ENCODE results near the gene PARD3.
A peak's percentile ranks its signal among the peaks of the same experiment; 100 is the strongest.

The PARD3 gene

DNA sequence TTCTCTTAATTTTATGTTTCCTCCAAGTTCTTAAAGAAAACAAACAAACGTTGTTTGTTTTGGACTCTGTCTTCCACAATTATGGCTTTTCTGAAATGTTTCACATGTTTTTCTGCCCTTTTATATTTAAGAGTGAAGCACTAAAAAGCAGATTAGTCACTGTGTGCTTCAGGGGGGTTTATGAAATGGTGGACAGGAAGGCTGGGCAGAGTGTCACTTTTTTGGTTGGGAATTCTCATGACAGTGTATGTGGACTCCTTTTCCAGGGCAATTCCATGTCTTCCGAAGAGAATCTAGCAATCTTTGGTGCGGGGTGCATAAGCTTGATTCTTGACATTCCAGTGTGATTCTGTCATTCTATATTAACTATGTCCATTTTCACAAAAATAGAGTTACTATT, 669.4 kb downstream of the PARD3 start:
- Histone ChIP-seq H3K9me3 (ENCODE audit: insufficient read depth, low read depth, low read length) (no peaks in the 10 kb centered on the region), H3K36me3 (ENCODE audit: control insufficient read depth in 1 of 2, insufficient read depth in 2 of 2, low read length in 2 of 2) (no peaks in the 10 kb centered on the region), H4K91ac (ENCODE audit: low read depth, low read length) (no peak overlapping the region), H4K12ac (ENCODE audit: low read depth, low read length) (no peak overlapping the region), H3K23ac (ENCODE audit: low read length) (no peak overlapping the region), H2AK5ac (ENCODE audit: low read length) (no peak overlapping the region), H4K8ac (ENCODE audit: low read depth, low read length) (no peak overlapping the region), H2BK5ac (ENCODE audit: low read depth, low read length, poor library complexity) (no peak overlapping the region), H3K4me1 (ENCODE audit: control insufficient read depth in 1 of 2, insufficient read depth in 2 of 2, low read length in 2 of 2) (no peaks in the 10 kb centered on the region), H2BK120ac (ENCODE audit: insufficient read depth, low read length, poor library complexity) (no peak overlapping the region), H3K18ac (ENCODE audit: low read length) (no peak overlapping the region), H3K4me2 (ENCODE audit: low read length) (no peak overlapping the region), H2BK12ac (ENCODE audit: low read length) (no peak overlapping the region), H3K4ac (ENCODE audit: low read depth, low read length) (no peak overlapping the region), H3K79me1 (ENCODE audit: low read length) (no peaks in the 10 kb centered on the region), H3K9ac (ENCODE audit: low read length) (no peak overlapping the region), H3K79me2 (ENCODE audit: control insufficient read depth, insufficient read depth, low read length, poor library complexity) (no peaks in the 10 kb centered on the region), H3K27me3 (ENCODE audit: insufficient read depth, low read length) (no peaks in the 10 kb centered on the region), H2AFZ (ENCODE audit: insufficient read depth, low read length, poor library complexity) (no peak overlapping the region), H3K27ac (ENCODE audit: low read depth, low read length) (no peak overlapping the region), H3K14ac (ENCODE audit: low read length) (no peak overlapping the region), H3K4me3 (ENCODE audit: low read depth, low read length) (no peak overlapping the region)
- WGBS (ENCODE audit: extremely low coverage, insufficient coverage, insufficient read length) = no CpG with 5 or more reads among the region's 3 CpGs
- peak in 1 of 2 donors; percentile 19 for DNase-seq

DNA sequence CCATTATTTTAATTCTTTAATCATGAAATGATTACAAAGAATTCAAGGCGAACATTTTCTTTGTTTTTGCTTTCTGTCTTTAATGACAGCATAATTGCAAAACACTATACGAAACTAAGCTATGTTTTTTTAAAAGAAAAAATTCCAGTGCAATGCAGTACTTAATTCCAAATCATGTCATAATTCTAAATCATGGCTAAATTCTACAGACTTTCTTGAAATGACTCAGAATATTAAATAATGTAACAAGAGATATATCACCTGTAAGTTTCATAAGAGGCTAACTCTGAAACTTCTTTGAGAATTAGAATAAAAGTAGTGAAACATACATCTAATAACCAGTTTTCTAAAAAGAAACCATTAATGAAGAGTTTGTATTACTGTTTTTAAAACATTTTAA, 671.6 kb downstream of the PARD3 start:
- no peak overlapping the region for H3K4me2 ChIP-seq (ENCODE audit: low read length)
- H3K23ac ChIP-seq (ENCODE audit: low read length) = no peak overlapping the region
- H3K36me3 ChIP-seq (ENCODE audit: control insufficient read depth in 1 of 2, insufficient read depth in 2 of 2, low read length in 2 of 2) = no peaks in the 10 kb centered on the region
- H3K4me1 ChIP-seq (ENCODE audit: control insufficient read depth in 1 of 2, insufficient read depth in 2 of 2, low read length in 2 of 2) = no peaks in the 10 kb centered on the region
- H4K91ac ChIP-seq (ENCODE audit: low read depth, low read length) = no peak overlapping the region
- no peaks in the 10 kb centered on the region for H3K79me2 ChIP-seq (ENCODE audit: control insufficient read depth, insufficient read depth, low read length, poor library complexity)
- H2BK5ac ChIP-seq (ENCODE audit: low read depth, low read length, poor library complexity) = no peak overlapping the region
- H3K4ac ChIP-seq (ENCODE audit: low read depth, low read length) = no peak overlapping the region
- DNase-seq = no peak
- H4K12ac ChIP-seq (ENCODE audit: low read depth, low read length) = no peak overlapping the region
- no peaks in the 10 kb centered on the region for H3K79me1 ChIP-seq (ENCODE audit: low read length)
- H3K9ac ChIP-seq (ENCODE audit: low read length) = no peak overlapping the region
- H3K27me3 ChIP-seq (ENCODE audit: insufficient read depth, low read length) = no peaks in the 10 kb centered on the region
- no CpG with 5 or more reads among the region's 2 CpGs for WGBS (ENCODE audit: extremely low coverage, insufficient coverage, insufficient read length)
- H3K18ac ChIP-seq (ENCODE audit: low read length) = no peak overlapping the region
- no peak overlapping the region for H3K4me3 ChIP-seq (ENCODE audit: low read depth, low read length)
- H2BK120ac ChIP-seq (ENCODE audit: insufficient read depth, low read length, poor library complexity) = no peak overlapping the region
- no peak overlapping the region for H2BK12ac ChIP-seq (ENCODE audit: low read length)
- H3K14ac ChIP-seq (ENCODE audit: low read length) = no peak overlapping the region
- H3K27ac ChIP-seq (ENCODE audit: low read depth, low read length) = no peak overlapping the region
- no peak overlapping the region for H4K8ac ChIP-seq (ENCODE audit: low read depth, low read length)
- H2AFZ ChIP-seq (ENCODE audit: insufficient read depth, low read length, poor library complexity) = no peak overlapping the region
- no peak overlapping the region for H2AK5ac ChIP-seq (ENCODE audit: low read length)
- no peaks in the 10 kb centered on the region for H3K9me3 ChIP-seq (ENCODE audit: insufficient read depth, low read depth, low read length)

DNA sequence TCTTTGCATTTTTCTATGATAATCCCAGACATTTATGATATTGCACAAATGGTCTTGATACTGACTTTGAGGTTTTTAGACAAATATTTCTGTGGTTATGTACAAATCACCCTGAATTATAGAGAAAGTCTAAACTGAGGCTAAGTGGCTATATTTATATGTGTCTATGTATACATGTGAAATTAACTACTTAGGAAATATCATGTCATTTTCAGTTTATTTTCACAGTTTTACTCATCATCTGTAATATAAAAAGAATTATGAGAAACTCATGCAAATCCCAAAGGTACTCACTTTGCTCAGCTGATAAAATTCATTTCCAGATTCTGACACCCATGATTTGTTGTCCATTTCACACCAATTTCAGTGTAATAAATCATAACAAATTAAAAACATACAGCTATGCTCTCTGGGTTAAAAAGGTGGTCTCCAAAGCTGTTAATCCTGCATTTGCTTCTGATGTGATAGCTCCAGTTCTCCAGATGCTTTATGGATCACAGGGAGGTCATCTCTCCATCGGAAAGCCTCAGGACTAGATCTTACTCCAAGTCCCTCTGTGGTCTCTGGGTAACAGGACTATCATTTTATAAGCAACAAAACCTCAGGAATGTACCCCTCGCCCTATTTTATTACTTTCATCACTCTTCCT, 673.9 kb downstream of the PARD3 start:
- Histone ChIP-seq H2BK5ac (ENCODE audit: low read depth, low read length, poor library complexity) (no peak overlapping the region), H2AFZ (ENCODE audit: insufficient read depth, low read length, poor library complexity) (no peak overlapping the region), H4K8ac (ENCODE audit: low read depth, low read length) (no peak overlapping the region), H4K12ac (ENCODE audit: low read depth, low read length) (no peak overlapping the region), H2BK12ac (ENCODE audit: low read length) (no peak overlapping the region), H3K23ac (ENCODE audit: low read length) (no peak overlapping the region), H3K18ac (ENCODE audit: low read length) (no peak overlapping the region), H3K79me2 (ENCODE audit: control insufficient read depth, insufficient read depth, low read length, poor library complexity) (no peaks in the 10 kb centered on the region), H3K14ac (ENCODE audit: low read length) (no peak overlapping the region), H3K4me1 (ENCODE audit: control insufficient read depth in 1 of 2, insufficient read depth in 2 of 2, low read length in 2 of 2) (no peaks in the 10 kb centered on the region), H3K9ac (ENCODE audit: low read length) (no peak overlapping the region), H2BK120ac (ENCODE audit: insufficient read depth, low read length, poor library complexity) (no peak overlapping the region), H3K36me3 (ENCODE audit: control insufficient read depth in 1 of 2, insufficient read depth in 2 of 2, low read length in 2 of 2) (no peaks in the 10 kb centered on the region), H3K27ac (ENCODE audit: low read depth, low read length) (no peak overlapping the region), H3K4me3 (ENCODE audit: low read depth, low read length) (no peak overlapping the region), H3K4me2 (ENCODE audit: low read length) (no peak overlapping the region), H3K9me3 (ENCODE audit: insufficient read depth, low read depth, low read length) (no peaks in the 10 kb centered on the region), H3K4ac (ENCODE audit: low read depth, low read length) (no peak overlapping the region), H2AK5ac (ENCODE audit: low read length) (no peak overlapping the region), H3K79me1 (ENCODE audit: low read length) (no peaks in the 10 kb centered on the region), H3K27me3 (ENCODE audit: insufficient read depth, low read length) (no peaks in the 10 kb centered on the region), H4K91ac (ENCODE audit: low read depth, low read length) (no peak overlapping the region)
- DNase-seq = no peak
- no CpG with 5 or more reads among the region's 2 CpGs for WGBS (ENCODE audit: extremely low coverage, insufficient coverage, insufficient read length)

DNA sequence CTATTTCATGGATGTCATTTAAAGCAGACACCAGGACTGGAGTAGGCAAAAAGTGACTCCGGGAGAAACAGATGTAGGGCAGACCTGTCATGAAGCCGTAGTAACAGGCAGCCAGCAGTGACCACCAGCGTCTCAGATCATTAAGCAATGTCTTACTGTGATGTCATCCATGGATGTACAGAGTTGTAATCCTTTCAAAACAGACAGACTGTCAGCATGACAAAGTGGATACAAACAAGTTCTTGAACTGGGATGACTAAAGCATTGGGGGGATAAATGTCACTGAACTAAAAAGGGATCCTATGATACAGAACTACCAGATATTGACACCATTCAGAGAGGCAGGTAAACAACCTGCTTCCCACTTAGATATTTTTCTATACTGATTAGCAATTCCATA, 675.5 kb downstream of the PARD3 start:
- Histone ChIP-seq H2AK5ac (ENCODE audit: low read length) (no peak overlapping the region), H3K9ac (ENCODE audit: low read length) (no peak overlapping the region), H3K79me2 (ENCODE audit: control insufficient read depth, insufficient read depth, low read length, poor library complexity) (no peaks in the 10 kb centered on the region), H3K27me3 (ENCODE audit: insufficient read depth, low read length) (no peaks in the 10 kb centered on the region), H3K23ac (ENCODE audit: low read length) (no peak overlapping the region), H3K79me1 (ENCODE audit: low read length) (no peaks in the 10 kb centered on the region), H3K4me3 (ENCODE audit: low read depth, low read length) (no peak overlapping the region), H3K27ac (ENCODE audit: low read depth, low read length) (no peak overlapping the region), H3K18ac (ENCODE audit: low read length) (no peak overlapping the region), H4K91ac (ENCODE audit: low read depth, low read length) (no peak overlapping the region), H2AFZ (ENCODE audit: insufficient read depth, low read length, poor library complexity) (no peak overlapping the region), H2BK120ac (ENCODE audit: insufficient read depth, low read length, poor library complexity) (no peak overlapping the region), H4K12ac (ENCODE audit: low read depth, low read length) (no peak overlapping the region), H3K36me3 (ENCODE audit: control insufficient read depth in 1 of 2, insufficient read depth in 2 of 2, low read length in 2 of 2) (no peaks in the 10 kb centered on the region), H4K8ac (ENCODE audit: low read depth, low read length) (no peak overlapping the region), H2BK5ac (ENCODE audit: low read depth, low read length, poor library complexity) (no peak overlapping the region), H3K14ac (ENCODE audit: low read length) (no peak overlapping the region), H3K9me3 (ENCODE audit: insufficient read depth, low read depth, low read length) (no peaks in the 10 kb centered on the region), H3K4me1 (ENCODE audit: control insufficient read depth in 1 of 2, insufficient read depth in 2 of 2, low read length in 2 of 2) (no peaks in the 10 kb centered on the region), H3K4me2 (ENCODE audit: low read length) (no peak overlapping the region), H2BK12ac (ENCODE audit: low read length) (no peak overlapping the region), H3K4ac (ENCODE audit: low read depth, low read length) (no peak overlapping the region)
- WGBS (ENCODE audit: extremely low coverage, insufficient coverage, insufficient read length) = no CpG with 5 or more reads among the region's 3 CpGs
- DNase-seq = peak; percentile 13 to 14

All from trophoblast cell (in vitro differentiated cells and primary cell).